ENCODE data around the gene OGFOD3.
"Not testable (repeated sequence)": the region's sequence is repeated elsewhere in the genome, so short reads cannot be mapped to it uniquely, and the experiment has no call there.

The OGFOD3 gene

DNA sequence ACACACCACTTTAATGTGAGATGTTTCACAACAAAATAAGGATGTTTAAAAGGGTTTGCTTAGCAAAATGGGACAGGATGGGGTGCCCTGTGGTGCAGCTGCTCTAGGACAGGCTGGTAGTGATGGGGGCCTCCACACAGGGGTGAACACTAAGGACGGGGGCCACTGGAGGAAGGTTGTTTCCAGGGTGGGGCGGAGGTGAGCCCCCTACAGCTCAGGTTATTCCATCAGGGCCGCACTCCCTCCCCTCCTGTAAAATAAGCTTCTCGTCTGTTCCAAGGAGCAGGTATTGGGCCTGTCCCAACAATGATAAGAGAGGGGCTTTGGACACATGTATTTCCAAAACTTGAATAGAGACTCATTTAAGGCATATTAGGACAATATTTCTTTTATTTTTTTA, 2.1 kb downstream of the OGFOD3 start:
- POLR2A ChIA-PET: no interaction called here
- TF ChIP-seq SP1 (IDR thresholded peaks at IDR 0.05): no peak
- TF ChIP-seq CTBP1 (IDR thresholded peaks at IDR 0.05; ENCODE audit: borderline replicate concordance): no peak
- TF ChIP-seq TARDBP (IDR thresholded peaks at IDR 0.05): no peak
- no peak for TF ChIP-seq FOXK2 (IDR thresholded peaks at IDR 0.05)
- TF ChIP-seq HDGF (IDR thresholded peaks at IDR 0.05; ENCODE audit: borderline replicate concordance): no peak
- TF ChIP-seq SUZ12 (IDR thresholded peaks at IDR 0.05): no peak
- no peak for TF ChIP-seq BHLHE40 (IDR thresholded peaks at IDR 0.05; ENCODE audit: borderline replicate concordance)
- TF ChIP-seq ARNT (IDR thresholded peaks at IDR 0.05): no peak
- TF ChIP-seq LEF1 (IDR thresholded peaks at IDR 0.05; ENCODE audit: borderline replicate concordance): no peak
- no peak for TF ChIP-seq ZNF384 (IDR thresholded peaks at IDR 0.05)
- no peak for TF ChIP-seq FOXM1 (IDR thresholded peaks at IDR 0.05; ENCODE audit: borderline replicate concordance)
- no peak for TF ChIP-seq L3MBTL2 (conservative IDR thresholded peaks at IDR 0.05)
- no peak for TF ChIP-seq NFRKB (IDR thresholded peaks at IDR 0.05)
- TF ChIP-seq ELF4 (IDR thresholded peaks at IDR 0.05): no peak
- TF ChIP-seq FOXA1 (IDR thresholded peaks at IDR 0.05): no peak
- TF ChIP-seq, protein P1, sequence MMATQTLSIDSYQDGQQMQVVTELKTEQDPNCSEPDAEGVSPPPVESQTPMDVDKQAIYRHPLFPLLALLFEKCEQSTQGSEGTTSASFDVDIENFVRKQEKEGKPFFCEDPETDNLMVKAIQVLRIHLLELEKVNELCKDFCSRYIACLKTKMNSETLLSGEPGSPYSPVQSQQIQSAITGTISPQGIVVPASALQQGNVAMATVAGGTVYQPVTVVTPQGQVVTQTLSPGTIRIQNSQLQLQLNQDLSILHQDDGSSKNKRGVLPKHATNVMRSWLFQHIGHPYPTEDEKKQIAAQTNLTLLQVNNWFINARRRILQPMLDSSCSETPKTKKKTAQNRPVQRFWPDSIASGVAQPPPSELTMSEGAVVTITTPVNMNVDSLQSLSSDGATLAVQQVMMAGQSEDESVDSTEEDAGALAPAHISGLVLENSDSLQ (IDR thresholded peaks at IDR 0.05): no peak
- CTCF ChIA-PET: no interaction called here
- no peak for DNase-seq (ENCODE audit: extremely low spot score)

DNA sequence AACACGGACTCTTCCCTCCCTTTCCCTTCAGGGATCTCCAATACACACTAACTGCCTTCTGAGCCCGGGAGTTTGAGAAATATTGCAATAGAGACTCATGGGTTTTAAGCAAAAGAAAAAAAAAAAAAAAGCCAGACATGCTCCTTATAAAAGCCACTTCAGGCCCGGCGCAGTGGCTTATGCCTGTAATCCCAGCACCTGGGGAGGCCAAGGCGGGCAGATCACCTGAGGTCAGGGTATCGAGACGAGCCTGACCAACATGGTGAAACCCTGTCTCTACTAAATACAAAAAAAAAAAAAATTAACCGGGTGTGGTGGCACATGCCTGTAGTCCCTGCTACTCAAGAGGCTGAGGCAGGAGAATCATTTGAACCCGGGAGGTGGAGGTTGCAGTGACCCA, 2.6 kb downstream of the OGFOD3 start:
- ChIA-PET CTCF (no interaction called here), POLR2A (no interaction called here)
- no peak for TF ChIP-seq ZNF384 (IDR thresholded peaks at IDR 0.05)
- no peak for DNase-seq (ENCODE audit: extremely low spot score)

DNA sequence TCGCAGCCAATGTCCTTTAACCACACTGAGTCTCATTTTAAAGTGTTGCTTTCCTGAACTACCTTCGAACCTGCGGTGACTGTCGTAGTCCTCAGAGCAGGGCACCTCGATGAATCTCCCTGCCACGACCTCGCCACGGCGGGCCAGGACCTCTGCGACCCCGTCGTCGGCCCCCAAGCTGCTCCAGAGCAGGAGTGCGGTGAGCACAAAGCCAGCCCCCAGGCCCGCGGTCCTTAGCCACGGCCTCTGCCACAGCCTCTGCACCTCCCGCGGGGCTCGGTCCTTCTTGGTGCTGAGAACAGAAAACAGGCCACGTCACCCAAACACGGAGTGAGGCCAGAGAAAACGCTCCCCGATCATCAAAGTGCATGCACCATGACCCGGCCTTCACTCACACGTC, 3.0 kb downstream of the OGFOD3 start:
- ChIA-PET POLR2A (no interaction called here), CTCF (interaction anchor here (1.1 kb wide), 1 partner anchor 48 kb away, joined by 4 read pairs; no protein-coding TSS in a partner anchor)
- no peak for DNase-seq (ENCODE audit: extremely low spot score)
- no peak for TF ChIP-seq HDGF (IDR thresholded peaks at IDR 0.05; ENCODE audit: borderline replicate concordance)
- TF ChIP-seq, protein P1 (IDR thresholded peaks at IDR 0.05): no peak
- no peak for TF ChIP-seq TARDBP (IDR thresholded peaks at IDR 0.05)
- TF ChIP-seq ZNF384 (IDR thresholded peaks at IDR 0.05): no peak

DNA sequence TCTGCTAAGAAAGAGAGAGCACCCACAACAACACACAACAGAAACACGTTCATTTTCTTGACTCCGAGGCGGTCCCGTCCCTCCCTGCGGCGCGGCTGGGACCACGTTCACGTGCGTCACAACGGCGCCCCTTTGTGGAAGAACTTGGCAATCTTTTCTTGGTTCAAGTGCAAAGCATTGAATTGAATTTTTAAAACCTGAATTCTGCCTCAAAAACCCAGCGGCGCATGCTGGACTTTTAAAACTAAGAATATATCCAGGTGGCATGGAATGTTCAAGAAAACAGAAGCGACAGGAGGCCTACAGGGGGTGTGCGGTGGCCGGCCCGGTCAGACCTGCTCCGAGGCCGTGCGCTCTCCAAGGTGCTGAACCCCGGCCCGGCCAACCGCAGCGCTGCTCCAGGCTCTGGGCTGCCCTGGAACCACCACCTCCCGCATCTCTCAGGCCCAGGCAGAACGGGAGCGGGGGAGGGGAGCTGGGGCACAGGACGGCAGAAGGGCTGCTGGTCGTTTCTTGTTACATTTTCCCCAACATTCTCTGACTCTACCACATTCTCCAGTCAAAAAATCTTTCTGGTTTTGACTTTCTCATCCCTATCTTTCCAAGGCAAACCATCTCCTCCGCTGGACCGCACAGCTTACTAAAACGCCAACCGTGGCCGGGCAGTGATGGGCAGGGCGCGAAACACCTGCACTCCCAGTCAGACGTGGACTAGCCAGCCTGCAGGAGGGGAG, 3.7 kb downstream of the OGFOD3 start:
- peak; percentile 86 for DNase-seq (ENCODE audit: extremely low spot score)
- ChIA-PET CTCF (interaction anchor here (0.6 to 1.1 kb wide), 3 partner anchors 48 to 137 kb away, joined by 4 read pairs; no protein-coding TSS in a partner anchor), POLR2A (interaction anchor here (0.7 kb wide), 1 partner anchor 89 kb away, joined by 3 read pairs; no protein-coding TSS in a partner anchor)
- no peak for TF ChIP-seq NFRKB (IDR thresholded peaks at IDR 0.05)
- no peak for TF ChIP-seq FOXM1 (IDR thresholded peaks at IDR 0.05; ENCODE audit: borderline replicate concordance)
- no peak for TF ChIP-seq L3MBTL2 (conservative IDR thresholded peaks at IDR 0.05)
- no peak for TF ChIP-seq SUZ12 (IDR thresholded peaks at IDR 0.05)
- TF ChIP-seq LEF1 (IDR thresholded peaks at IDR 0.05; ENCODE audit: borderline replicate concordance): no peak
- TF ChIP-seq ZNF384 (IDR thresholded peaks at IDR 0.05): no peak
- TF ChIP-seq FOXK2 (IDR thresholded peaks at IDR 0.05): no peak
- no peak for TF ChIP-seq CTBP1 (IDR thresholded peaks at IDR 0.05; ENCODE audit: borderline replicate concordance)
- no peak for TF ChIP-seq ELF4 (IDR thresholded peaks at IDR 0.05)
- TF ChIP-seq FOXA1 (IDR thresholded peaks at IDR 0.05): no peak
- TF ChIP-seq TARDBP (IDR thresholded peaks at IDR 0.05): no peak
- no peak for TF ChIP-seq HDGF (IDR thresholded peaks at IDR 0.05; ENCODE audit: borderline replicate concordance)
- TF ChIP-seq SP1 (IDR thresholded peaks at IDR 0.05): no peak
- no peak for TF ChIP-seq ARNT (IDR thresholded peaks at IDR 0.05)

DNA sequence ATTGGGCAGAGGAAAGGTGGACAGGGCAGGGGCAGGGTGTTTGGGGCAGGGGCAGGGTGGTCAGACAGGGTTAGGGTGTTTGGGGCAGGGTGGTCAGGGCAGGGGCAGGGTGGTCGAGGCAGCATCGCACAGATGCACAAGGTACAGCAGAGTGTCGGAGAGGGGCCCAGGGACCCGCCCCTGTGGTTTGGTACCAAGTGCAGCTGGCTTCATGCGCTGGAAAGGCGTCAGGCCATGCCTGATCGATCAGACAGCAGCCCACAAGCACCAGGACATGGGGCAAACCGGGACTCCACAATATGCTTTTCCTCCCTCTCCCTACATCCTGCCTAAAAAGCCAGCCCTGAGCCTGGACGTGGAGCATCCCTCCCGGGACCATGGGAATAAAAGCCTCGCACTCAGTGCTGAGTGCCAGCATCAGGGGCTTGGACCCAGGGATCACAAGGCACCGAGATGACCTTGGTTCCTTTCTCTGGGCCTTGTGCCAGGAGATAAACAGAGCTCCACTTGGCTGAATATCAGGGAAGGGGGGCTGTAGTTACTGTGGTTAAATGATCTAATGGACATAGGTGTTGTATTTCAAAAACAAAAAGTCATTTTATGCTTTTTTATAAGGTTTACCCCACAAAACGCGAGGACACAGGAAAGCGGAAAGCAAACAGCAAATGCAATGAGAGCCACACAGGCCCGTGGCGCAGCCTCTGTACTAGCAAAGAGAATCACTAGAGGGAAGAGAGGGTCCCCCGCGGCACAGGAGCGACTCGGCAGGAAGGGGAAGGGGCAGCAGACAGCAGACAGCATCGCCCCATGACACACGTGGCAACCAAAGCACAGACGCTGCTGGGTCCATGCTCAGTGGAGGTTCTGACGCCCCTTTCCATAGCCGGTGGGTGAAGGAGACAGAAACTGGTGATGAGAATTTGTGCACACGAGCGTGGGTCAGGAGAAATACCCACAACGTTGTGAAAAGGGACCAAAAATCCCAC, 5.6 kb downstream of the OGFOD3 start:
- DNase-seq (ENCODE audit: extremely low spot score): no peak
- ChIA-PET CTCF (interaction anchor here (0.6 kb wide), 1 partner anchor 19 kb away, joined by 3 read pairs; no protein-coding TSS in a partner anchor), POLR2A (no interaction called here)
- TF ChIP-seq NFRKB (IDR thresholded peaks at IDR 0.05) (no peak), SUZ12 (IDR thresholded peaks at IDR 0.05) (no peak), L3MBTL2 (conservative IDR thresholded peaks at IDR 0.05) (no peak), TARDBP (IDR thresholded peaks at IDR 0.05) (no peak), FOXA1 (IDR thresholded peaks at IDR 0.05) (no peak), FOXM1 (IDR thresholded peaks at IDR 0.05; ENCODE audit: borderline replicate concordance) (no peak), ZNF384 (IDR thresholded peaks at IDR 0.05) (no peak), ARNT (IDR thresholded peaks at IDR 0.05) (no peak), FOXK2 (IDR thresholded peaks at IDR 0.05) (no peak), SP1 (IDR thresholded peaks at IDR 0.05) (no peak), LEF1 (IDR thresholded peaks at IDR 0.05; ENCODE audit: borderline replicate concordance) (no peak), CTBP1 (IDR thresholded peaks at IDR 0.05; ENCODE audit: borderline replicate concordance) (no peak)
- TF ChIP-seq, protein P1 (IDR thresholded peaks at IDR 0.05): no peak

DNA sequence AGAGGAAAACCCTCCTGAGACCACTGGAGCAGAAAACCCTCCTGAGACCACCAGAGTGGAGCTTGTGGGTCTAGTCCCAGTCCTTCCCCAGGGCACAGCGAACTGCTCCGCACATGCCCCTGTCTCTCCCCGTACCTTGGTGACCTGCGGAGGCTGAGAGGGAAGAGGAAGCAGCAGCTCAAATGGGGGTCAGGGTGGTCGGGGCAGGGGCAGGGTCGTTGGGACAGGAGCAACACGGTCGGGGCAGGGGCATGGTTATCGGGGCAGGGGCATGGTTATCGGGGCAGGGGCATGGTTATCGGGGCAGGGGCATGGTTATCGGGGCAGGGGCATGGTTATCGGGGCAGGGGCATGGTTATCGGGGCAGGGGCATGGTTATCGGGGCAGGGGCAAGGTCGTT, 6.3 kb downstream of the OGFOD3 start:
- POLR2A ChIA-PET; CTCF ChIA-PET; DNase-seq (ENCODE audit: extremely low spot score): not testable (repeated sequence)
